Hematopoietic multipotent progenitor cell treated with erythropoietin and hydrocortisone succinate and interleukin-3 and kit ligand, for 4 days (in vitro differentiated cells): ENCODE data around the gene TMUB1.

Experiments
- DNase-seq: peaks from one replicate; pipeline ENCODE4 v3.0.0-alpha.2; 2015

TMUB1 gene

DNA sequence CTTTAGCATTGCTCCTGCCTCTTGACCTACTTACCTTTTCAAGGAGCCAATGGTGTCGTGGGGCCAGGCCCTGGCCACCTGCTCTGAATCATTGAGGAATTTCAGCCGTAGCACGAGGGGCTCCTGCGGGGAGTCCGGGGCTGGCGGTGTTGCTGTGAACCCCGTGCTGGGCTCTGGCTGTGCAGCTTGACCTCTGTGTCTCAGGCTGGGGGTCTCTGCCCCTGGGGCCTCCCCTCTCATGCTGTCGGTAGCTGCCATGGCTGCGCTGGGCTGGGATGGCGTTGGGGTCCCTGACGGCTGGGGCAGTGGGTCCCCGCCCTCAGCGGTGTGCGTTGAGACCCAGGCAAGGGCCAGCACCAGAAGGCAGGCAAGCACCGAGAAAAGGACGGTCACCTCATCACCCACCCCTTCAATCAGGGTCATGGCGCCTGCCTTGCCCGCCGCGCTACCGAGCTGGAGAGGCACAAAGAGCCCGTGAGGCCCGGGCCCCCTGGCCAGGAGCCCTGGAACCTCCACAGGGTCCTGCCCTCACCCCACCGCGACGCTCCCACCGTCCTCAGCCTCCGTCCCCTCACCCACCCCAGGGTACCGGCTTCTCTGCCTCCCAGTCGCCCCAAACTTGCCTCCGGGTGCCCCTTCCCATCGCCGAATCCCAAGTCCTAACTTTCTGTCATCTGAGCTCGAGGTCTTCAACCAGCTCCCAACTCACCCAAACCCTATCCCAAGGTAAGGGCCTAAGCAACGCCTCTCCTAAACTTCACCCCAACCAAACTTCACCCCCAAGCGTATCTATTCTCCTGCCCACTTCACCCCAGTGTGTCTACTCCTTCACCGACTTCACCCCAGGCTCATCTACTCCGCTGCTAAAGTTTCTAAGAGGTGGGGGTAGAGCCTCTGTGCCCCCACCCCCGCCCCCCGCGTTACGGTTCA, 887 bp downstream of the TMUB1 start:
- no peak for DNase-seq

DNA sequence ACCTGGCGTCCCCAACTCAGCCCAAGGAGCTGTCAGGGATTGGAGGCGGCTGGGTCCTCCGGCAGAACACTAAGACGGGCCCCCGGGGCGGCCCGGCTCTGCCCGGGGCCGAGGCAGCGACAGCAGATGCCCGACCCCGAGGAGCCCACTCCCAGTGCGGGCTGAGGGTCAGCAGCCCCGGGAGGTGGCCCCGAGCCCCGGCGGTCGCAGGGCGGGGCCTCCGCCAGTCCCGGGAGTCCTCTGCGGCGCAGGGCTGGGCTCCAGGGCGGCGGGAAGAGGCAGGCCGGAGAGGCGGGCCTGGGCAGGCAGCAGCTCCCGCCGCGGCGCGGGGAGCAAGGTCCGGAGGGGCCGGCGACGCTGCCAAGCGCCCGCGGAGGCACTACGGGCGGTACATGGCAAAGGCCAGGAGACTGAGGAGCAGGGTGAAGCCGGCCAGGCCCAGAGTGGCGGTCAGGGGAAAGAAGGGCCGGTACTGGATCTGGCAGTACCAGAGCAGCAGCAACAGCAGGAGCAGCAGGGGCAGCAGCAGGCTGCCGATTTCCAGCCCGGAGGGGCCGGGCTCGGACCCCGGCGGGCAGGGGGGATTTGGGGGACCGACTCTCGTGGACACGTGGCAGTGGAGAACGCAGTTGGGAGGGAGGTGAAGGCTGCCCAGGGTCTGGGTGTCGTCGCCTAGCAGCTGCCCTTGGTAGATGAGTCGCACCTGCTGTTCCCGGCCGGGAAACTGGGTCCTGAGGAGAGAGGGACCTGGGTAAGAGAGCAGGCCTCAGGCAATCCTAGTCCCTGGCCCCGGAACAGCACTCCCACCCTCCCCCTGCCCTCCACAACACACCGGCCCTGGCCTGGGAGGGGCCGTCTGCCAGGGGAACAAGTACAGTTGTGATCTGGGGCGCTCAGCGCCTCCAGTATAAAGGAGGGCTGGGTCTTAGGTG, 1.9 kb downstream of the TMUB1 start:
- no peak for DNase-seq

DNA sequence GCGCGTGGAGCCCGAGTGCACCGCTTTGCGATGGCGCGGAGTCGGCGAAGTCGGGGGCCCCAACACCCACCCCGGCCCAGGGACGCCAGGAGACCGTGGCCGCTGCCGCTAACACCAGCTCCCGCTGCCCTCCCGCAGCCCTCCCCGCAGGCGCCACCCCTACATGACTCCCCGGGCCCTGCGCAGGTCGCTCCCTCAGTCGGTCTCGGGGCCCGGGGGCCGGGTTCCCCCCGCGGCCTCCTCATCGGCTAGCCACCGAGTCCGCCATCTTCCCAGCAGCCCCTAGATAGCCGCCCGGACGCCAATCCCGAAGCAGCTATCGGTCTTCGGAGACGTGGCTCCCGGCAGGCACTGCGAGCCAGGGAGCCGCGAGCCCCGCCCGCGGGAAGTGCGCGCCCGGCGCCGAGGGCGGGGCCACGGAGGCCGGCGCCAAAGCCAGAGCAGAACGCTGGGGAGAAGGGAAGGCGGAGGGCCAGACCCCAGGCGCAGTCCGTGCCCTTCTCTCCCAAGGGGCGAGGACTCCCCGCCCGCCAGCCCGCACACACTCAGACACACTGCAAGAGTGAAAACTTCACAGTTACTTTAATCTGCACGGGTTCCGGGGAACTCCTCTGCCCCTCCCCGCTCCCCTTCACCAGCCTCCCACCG, 2.6 kb downstream of the TMUB1 start, which contains the start of gene FASTK:
TSS of gene FASTK (minus strand) at position 288 of the 648 bp plus-strand sequence. CDS start at position 245, 43 bp downstream.
- peak; percentile 97 for DNase-seq

DNA sequence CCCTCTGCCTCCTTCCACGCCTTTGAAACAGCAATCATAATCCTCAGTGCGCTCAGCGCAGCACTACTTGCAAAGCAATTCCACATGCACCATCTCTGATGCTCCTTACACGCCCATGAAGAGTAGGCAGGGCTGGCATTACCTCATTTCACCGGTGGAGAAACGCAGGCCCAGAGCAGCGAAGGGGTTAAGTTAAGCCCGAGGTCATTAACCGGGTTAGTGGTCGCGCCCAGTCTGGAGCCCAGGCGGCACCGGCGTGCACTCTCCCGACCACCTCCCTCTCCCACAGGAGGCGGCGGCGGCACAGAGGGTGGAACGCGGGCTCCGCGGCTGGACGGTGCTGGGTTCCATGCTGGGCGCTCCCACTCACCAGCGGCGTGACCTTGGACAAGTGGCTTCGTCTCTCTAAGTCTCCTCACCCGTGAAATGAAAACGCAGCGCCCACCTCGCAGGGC, 3.2 kb downstream of the TMUB1 start:
- DNase-seq, result peak; percentile 62

DNA sequence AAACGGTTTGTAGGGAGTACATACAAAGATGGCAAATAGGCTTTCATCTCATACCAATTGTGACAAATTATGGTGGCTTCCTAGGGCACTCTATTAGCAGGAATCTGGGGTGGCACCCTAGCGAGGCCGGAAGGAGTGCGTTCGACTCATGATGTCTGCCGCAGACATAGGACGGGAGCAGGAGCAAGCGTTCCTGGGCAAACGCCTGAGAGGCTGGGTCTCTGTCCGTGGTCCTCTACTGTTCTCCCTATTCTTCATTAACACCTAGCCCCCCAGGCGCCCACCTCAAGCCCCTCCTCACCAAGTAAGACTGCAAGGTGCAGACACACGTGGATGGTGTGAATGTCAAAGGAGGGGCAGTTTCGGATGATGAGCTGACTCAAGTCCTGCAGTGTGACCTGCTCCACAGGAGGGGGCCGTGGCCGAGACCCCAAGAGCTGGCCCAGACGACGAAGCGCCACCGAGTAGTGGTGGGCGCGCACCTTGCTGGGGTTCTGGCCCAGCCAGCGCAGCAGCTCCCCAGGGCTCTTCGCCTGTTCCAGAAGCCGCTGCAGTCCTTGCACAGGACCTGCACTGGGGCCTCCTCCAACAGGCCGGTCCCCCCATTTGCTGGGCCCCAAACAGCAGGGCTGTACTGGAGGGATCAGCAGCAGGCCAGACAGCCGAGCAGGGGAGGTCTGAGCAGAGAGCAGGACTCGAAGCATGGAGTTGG, 3.9 kb downstream of the TMUB1 start:
- DNase-seq, result no peak

DNA sequence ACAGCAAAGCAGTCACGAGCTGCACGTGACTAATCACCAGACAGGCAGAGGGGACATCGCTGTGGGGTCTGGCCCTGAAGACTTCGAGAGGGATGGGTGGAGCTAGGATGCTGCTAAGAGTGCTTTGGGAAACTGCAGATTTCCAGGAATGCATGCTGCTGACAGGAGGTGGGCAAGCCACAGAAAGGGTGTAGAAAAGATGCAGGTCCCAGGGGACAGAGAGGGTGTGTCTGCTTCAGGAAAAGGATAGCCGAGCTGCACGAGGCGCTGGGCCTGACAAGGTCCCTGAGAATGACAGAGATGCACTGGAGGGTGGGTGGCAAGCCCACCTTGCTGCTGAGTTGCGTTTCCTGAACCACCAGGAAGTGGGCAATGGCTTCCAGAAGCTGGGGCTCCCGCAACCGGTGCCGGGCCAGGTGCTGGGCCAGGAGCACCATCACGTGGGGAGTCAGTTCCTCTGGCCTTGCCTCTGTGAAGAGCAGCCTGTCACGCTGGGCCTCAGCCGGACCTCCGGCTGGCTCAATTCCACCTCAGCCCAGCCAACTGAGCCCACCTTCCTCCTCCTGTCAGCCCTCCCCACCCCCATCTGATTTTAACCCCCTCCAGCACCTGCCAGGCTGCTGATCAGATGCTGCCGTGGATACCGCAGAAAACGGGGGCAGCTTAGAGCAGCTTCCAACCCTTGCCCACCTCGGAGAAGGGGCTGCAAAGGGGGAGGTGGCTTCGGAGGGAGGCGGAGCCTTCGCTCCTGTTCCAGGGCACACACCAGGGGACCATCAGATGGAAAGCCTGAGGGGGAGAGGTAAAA, 4.9 kb downstream of the TMUB1 start:
- DNase-seq, result no peak

DNA sequence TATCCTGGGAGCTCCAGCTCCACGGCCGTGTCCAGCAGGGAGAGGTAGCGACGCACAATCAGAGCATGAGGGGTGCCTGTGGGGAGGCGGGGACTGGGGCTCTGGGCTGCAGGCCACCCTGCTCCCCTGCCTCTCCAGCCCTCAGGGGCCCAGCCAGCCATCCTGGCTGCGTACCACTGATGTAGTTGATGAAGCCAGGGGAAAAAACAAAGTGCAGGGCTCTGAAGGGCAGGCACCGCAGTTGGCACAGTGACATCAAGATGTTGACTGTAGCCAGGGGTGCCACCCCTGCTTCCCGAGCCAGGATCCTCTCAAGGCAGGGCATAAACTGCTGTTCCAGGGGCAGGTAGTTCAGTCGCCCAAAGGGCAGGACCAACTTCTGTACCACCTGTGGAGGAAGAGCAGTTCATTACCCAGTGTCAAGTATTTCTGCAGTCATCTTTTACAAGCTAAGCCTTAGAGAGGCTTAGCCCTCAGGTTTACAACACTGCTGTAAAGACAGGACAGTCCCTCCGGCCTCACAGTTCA, 5.5 kb downstream of the TMUB1 start:
- DNase-seq, result no peak

DNA sequence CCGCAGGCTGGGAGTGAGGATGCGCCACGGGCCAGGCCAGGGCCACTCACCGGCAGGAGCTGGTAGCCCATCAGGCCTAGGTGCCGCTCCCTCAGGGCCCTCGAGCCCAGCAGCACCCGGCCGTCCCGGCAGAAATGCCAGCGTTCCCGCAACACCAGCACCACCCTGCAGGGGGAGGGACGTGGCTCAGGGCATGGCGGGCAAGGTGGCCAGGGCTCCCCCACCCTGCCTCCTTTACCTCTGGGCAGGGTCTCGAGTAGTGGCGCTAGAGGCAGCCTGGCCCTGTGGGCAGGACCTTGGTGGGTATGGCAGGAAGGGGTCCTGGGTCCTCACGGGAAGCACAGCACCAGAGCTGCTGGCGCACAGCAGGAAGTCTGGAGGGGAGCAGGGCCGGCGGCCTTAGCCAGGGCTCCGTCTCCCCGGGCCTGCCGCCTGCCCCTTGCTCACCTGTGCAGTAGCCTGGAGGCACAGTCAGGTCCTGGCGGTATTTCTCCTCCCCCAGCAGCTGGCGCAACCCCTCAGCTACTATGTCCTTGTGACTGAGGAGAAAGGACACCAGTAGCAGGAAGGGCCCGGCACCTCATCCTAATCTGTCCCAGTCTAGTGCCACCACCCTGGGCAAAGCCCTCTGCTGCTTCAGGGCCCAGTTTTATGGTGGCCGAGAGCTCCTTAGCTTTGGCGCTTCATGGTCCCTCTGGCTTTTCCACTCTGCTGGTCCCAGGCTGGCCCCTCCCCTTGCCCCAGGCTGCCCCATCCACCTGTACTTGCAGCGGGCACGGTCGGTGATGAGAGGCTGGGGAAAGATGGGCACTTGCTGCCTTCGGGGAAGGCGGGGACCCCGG, 6.2 kb downstream of the TMUB1 start:
- peak; percentile 42 for DNase-seq

DNA sequence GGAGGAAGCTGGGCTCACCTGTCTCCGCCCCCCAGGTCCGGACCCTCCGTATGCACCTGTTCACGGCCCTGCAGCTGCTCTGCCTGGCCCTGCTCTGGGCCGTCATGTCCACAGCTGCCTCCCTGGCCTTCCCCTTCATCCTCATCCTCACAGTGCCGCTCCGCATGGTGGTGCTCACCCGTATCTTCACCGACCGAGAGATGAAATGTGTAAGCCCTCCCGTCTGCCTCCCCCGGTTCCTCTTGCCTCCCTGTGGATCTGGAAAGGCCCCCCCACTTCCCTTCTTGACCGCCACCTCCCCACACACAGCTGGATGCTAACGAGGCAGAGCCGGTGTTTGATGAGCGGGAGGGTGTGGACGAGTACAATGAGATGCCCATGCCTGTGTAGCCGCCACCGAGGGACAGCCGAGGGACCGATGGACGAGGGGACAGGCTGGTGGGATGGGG, 7.3 kb downstream of the TMUB1 start:
- no peak for DNase-seq

DNA sequence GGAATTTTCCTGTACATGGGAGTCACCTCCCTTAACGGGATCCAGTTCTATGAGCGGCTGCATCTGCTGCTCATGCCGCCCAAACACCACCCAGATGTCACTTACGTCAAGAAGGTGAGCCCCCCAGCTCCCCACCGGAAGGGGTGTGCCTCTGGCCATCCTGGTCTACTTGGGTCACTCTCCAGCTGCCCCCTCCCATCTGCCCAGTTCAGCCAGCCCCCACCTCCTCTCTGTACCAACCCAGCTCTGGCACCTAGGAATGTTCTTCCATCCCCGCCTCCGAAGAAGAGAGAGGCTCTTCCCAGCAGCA, 7.7 kb downstream of the TMUB1 start:
- DNase-seq, result no peak

DNA sequence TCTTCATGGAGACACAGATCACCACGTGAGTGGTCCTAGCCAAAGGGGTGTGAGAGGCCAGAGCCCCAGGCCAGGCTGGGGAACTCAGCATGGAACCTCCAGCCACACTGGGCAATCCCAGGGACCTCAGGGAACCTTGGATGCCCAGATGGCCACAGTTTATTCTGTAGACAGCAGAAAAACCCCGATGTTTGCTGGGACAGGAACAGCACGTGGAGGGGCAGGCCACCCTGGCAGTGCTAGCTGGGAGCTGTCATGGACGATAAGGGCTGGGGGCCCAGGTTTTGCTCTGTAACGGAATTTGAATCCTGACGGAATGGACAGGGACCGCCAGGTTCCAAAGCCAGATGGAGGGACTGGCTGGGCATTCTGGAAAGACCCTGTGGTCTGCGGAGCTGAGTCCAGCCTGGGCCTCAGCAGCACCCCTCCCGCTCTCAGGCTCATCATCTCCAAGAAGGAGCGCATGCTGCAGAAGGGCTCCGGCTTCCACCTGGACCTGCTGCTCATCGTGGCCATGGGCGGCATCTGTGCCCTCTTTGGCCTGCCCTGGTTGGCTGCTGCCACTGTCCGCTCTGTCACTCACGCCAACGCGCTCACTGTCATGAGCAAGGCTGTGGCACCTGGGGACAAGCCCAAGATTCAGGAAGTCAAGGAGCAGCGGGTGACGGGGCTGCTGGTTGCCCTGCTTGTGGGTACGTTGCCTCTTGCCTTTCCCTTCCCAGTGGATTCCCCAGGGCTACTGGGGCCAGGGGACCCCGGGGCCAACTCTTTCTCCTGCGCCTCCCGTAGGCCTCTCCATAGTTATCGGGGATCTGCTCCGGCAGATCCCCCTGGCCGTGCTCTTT, 8.3 kb downstream of the TMUB1 start:
- DNase-seq, result no peak

DNA sequence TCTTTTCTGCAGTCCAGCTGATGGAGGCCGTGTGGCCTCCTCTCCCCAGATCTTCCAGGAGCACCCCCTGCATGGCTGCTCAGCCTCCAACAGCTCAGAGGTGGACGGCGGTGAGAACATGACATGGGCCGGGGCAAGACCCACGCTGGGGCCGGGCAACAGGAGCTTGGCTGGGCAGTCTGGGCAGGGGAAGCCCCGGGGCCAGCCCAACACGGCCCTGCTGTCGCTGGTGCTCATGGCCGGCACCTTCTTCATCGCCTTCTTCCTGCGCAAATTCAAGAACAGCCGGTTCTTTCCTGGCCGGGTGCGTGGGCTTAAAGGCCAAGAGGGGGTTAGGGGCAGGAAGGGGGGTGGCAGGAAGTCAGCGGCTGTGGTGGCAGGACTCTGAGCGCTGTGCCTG, 9.3 kb downstream of the TMUB1 start:
- no peak for DNase-seq

DNA sequence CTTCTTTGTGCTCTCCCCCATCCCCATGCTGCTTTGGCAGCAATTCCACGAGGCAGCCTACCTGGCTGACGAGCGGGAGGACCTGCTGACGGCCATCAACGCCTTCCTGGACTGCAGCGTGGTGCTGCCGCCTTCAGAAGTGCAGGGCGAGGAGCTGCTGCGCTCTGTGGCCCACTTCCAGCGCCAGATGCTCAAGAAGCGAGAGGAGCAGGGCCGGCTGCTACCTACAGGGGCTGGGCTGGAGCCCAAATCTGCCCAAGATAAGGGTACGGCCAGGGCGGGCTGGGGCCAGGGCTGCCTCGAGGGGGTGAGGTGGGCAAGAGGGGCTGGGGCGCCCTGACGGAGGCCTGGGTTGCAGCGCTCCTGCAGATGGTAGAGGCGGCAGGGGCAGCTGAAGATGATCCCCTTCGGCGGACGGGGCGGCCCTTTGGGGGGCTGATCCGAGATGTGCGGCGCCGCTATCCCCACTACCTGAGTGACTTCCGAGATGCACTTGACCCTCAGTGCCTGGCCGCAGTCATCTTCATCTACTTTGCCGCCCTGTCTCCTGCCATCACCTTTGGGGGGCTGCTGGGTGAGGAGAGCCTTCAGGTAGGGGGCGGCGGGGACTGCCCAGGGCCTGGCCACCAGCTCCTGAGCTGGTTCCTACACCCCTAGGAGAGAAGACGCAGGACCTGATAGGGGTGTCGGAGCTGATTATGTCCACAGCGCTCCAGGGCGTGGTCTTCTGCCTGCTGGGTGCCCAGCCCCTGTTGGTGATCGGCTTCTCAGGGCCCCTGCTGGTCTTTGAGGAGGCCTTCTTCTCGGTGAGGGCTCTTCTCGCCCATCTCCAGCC, 12.0 kb downstream of the TMUB1 start:
- no peak for DNase-seq

DNA sequence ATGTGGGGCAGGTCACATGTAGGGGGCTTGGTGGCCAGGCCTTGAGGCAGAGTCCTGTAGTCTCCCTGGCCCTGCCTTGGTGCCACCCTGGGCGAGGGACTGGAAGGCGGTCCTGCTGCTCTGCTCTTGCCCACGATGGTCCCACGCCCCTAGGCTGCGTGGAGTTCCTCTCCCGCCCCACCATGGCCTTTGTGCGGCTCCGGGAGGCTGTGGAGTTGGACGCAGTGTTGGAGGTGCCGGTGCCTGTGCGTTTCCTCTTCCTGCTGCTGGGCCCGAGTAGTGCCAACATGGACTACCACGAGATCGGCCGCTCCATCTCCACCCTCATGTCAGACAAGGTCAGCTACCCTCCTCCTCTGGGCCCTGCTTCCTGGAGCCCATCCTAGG, 12.7 kb downstream of the TMUB1 start:
- DNase-seq, result no peak

DNA sequence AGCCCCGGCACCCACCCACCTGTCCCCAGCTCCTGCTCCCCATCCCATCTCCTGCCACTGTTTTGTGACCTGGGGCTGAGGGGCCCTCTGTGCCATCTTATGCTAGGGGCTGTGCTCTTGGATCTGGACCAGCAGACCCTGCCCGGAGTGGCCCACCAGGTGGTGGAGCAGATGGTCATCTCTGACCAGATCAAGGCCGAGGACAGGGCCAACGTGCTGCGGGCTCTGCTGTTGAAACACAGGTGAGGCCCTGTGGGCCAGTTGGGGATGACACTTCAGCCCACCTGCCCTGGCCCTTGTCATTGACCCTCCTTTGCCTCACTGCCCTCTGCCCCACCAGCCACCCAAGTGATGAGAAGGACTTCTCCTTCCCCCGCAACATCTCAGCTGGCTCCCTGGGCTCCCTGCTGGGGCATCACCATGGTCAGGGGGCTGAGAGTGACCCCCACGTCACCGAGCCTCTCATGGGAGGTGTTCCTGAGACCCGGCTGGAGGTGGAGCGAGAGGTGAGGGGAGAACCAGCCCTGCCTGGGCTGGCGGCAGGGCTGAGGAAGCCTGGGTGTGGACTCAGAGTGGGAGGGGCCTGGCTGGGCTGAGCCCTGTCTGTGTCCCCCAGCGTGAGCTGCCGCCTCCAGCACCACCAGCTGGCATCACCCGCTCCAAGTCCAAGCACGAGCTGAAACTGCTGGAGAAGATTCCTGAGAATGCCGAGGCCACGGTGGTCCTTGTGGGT, 13.3 kb downstream of the TMUB1 start:
- DNase-seq, result no peak

DNA sequence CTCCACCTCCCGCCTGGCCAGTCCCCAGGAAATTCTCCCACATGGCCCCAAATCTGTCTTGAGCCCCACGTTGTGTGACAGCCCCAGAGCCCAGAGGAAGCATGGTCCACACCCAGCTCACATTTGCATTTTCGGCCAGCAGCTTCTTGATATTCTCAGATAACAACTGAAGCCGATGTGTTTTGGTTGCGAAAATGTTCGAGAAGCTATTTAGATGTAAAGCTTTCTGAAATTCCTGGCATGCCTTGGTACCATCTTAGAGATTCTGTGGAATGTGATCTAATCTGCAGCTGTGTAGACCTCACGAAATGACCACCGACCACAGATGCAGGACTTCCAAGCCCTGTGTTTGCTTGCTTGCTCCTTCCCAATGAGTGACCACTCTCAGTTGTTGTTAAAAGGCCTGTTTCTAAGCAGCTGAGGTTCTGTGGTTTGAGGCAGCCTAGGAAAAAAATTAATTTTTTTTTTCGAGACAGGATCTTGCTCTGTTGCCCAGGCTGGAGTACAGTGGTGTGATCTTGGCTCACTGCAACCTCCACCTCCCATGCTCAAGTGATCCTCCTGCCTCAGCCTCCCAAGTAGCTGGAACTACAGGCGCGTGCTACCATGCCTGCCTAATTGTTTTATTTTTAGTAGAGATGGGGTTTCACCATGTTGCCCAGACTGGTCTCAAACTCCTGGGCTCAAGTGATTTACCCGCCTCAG, 15.1 kb downstream of the TMUB1 start:
- no peak for DNase-seq
